ENCODE results near the gene OR6C75. TPM values are rescaled to one million over a fixed set of nuclear protein-coding genes. Genes with fewer than 3 reads are reported as not detected.

Gene OR6C75
- total RNA-seq (not detected in 2 replicates), polyA plus RNA-seq (not detected in 2 replicates), polyA minus RNA-seq (not detected in 2 replicates), Bru-seq, nascent RNA (not detected), BruChase-seq, experiment 1, labeled RNA remaining after a 6-hour chase (not detected), BruChase-seq, experiment 2, labeled RNA remaining after a 2-hour chase (not detected)
- not detected in 2 replicates for polyA plus RNA-seq (2011; cell fraction: cytosol; rRNA removed)
- not detected in 2 replicates for polyA plus RNA-seq (2011; cell fraction: nucleus; rRNA removed)
- not detected in 2 replicates for polyA plus RNA-seq (2012)
- not detected for polyA minus RNA-seq (2011; cell fraction: cytosol; rRNA and poly(A)+ RNA removed)
- polyA minus RNA-seq (2011; cell fraction: nucleus; rRNA and poly(A)+ RNA removed) = not detected in 2 replicates
- long read RNA-seq = 0 reads

DNA sequence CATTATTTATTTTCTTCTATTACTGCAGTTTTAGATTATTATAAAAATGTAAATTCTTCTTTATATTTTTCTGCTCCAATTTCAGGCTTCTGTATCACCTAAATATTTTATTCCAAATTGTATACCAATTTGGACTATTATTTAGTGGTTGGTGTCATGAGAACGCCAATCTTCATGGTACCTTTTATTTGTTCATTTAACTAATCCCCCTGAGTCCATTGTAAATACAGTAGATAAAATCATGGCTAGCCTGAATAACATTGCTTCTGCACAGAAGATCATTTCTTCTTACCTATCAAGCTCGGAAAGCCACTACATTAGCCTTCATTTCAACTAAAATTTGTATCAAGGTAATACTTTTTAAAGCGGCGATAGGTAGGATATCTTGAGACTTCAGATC is at the start of gene OR6C75:
TSS of gene OR6C75 (plus strand) at position 301 of the 400 bp plus-strand sequence. CDS start 2,136 bp downstream, outside the sequence.
- Histone ChIP-seq H3K9me3 (replicated peaks; ENCODE audit: control insufficient read depth, insufficient read depth, low read length) (no peaks in the 10 kb centered on the region), H4K20me1 (replicated peaks; ENCODE audit: control insufficient read depth, extremely low read depth, insufficient read depth, low read length) (no peaks in the 10 kb centered on the region), H2AFZ (ENCODE audit: low read depth, low read length) (no peak within 1 kb of the TSS), H3K27me3 (ENCODE audit: control insufficient read depth in 2 of 2, insufficient read depth in 2 of 2, low read length in 2 of 2) (no peaks in the 10 kb centered on the region), H3K36me3 (ENCODE audit: control insufficient read depth in 2 of 2, extremely low read depth in 1 of 2, insufficient read depth in 2 of 2, low read length in 2 of 2) (no peaks in the 10 kb centered on the region), H3K4me3 (replicated peaks in 1 of 3; ENCODE audit: insufficient read depth in 1 of 3, low read depth in 1 of 3, low read length in 3 of 3) (no peak within 1 kb of the TSS), H3K4me1 (ENCODE audit: control insufficient read depth, extremely low read depth, insufficient read depth, low read length) (no peaks in the 10 kb centered on the region), H3K27ac (ENCODE audit: insufficient read depth, low read depth, low read length) (no peak within 1 kb of the TSS), H3K9ac (replicated peaks; ENCODE audit: extremely low read depth, insufficient read depth, low read length) (no peak within 1 kb of the TSS), H3K79me2 (ENCODE audit: control insufficient read depth, insufficient read depth, low read length) (no peaks in the 10 kb centered on the region), H3K9me1 (replicated peaks; ENCODE audit: control insufficient read depth, extremely low read depth, insufficient read depth, low read length) (no peaks in the 10 kb centered on the region), H3K4me2 (ENCODE audit: insufficient read depth, low read length) (no peak within 1 kb of the TSS)
- dilution Hi-C loops (cut with MboI; ENCODE audit: extremely low pct_ligation_motif_present, low sequenced_read_pairs) (no loop called here), intact Hi-C loops (cut with micrococcal nuclease) (no loop called here)
- BruUV-seq (replicated peaks) = no TSS peak
- ChIA-PET POLR2A (no interaction called here), CTCF (no interaction called here)
- DNase-seq (ENCODE audit: low read depth, low spot score) (no peak), FAIRE-seq (no peak)
- TF ChIP-seq, protein P1, sequence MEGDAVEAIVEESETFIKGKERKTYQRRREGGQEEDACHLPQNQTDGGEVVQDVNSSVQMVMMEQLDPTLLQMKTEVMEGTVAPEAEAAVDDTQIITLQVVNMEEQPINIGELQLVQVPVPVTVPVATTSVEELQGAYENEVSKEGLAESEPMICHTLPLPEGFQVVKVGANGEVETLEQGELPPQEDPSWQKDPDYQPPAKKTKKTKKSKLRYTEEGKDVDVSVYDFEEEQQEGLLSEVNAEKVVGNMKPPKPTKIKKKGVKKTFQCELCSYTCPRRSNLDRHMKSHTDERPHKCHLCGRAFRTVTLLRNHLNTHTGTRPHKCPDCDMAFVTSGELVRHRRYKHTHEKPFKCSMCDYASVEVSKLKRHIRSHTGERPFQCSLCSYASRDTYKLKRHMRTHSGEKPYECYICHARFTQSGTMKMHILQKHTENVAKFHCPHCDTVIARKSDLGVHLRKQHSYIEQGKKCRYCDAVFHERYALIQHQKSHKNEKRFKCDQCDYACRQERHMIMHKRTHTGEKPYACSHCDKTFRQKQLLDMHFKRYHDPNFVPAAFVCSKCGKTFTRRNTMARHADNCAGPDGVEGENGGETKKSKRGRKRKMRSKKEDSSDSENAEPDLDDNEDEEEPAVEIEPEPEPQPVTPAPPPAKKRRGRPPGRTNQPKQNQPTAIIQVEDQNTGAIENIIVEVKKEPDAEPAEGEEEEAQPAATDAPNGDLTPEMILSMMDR (IDR thresholded peaks at IDR 0.05; ENCODE audit: extremely low read depth in 1 of 2, insufficient read depth in 1 of 2, low read depth in 1 of 2, low read length in 2 of 2) = no peak
- TF ChIP-seq POLR2AphosphoS5 (IDR thresholded peaks at IDR 0.05; ENCODE audit: insufficient read depth, low read depth, low read length) (no peak), JUN (IDR thresholded peaks at IDR 0.05; ENCODE audit: borderline replicate concordance, insufficient read depth, insufficient read length, low read depth) (no peak), FOS (IDR thresholded peaks at IDR 0.05; ENCODE audit: borderline replicate concordance, insufficient read depth, low read length) (no peak), POLR2A (IDR thresholded peaks at IDR 0.05; ENCODE audit: low read depth, low read length) (no peak), MYC (IDR thresholded peaks at IDR 0.05; ENCODE audit: low read depth, low read length) (no peak), EZH2 (IDR thresholded peaks at IDR 0.05; ENCODE audit: borderline replicate concordance, low read depth, low read length, severe bottlenecking) (no peak), GATA2 (IDR thresholded peaks at IDR 0.05; ENCODE audit: insufficient read depth, insufficient read length, low read depth, low read length) (no peak)
- TF ChIP-seq, protein P2, sequence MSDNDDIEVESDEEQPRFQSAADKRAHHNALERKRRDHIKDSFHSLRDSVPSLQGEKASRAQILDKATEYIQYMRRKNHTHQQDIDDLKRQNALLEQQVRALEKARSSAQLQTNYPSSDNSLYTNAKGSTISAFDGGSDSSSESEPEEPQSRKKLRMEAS (IDR thresholded peaks at IDR 0.05; ENCODE audit: insufficient read depth, insufficient read length) = no peak
